A673 (cell line): Measurements from ENCODE around the gene ADGRD1. TPM values are rescaled to one million over a fixed set of nuclear protein-coding genes. Genes with fewer than 3 reads are reported as not detected.
"Not testable (repeated sequence)": the region's sequence is repeated elsewhere in the genome, so short reads cannot be mapped to it uniquely, and the experiment has no call there.

Experiments used
- BruUV-seq: library from RNA; stranded (reverse); fragments of 400-500 nt; replicated peaks from 2 replicates; lab custom pipeline; 2021; lab: Mats Ljungman, UMichigan
- CTCF ChIA-PET: fragments of 300-600 bp; sonication (Branson Sonifier 250); formaldehyde crosslinking; loops from one replicate; lab custom pipeline; 2022; ENCODE audit warnings: antibody characterized with exemption; lab: Charles Lee
- POLR2A ChIA-PET: fragments of 300-600 bp; sonication (Branson Sonifier 250); formaldehyde crosslinking; loops from one replicate; lab custom pipeline; 2022; ENCODE audit warnings: antibody characterized with exemption; ENCODE audit not compliant: low non-redundant PET; lab: Charles Lee
- DNase-seq: peaks from one replicate; pipeline ENCODE4 v3.0.0-alpha.2; 2015; ENCODE audit warnings: low spot score
- H3K27ac ChIP-seq: fragments of 200-600 bp; sonication (generic); 2 replicates; pipeline ENCODE4 v1.5.1; 2016; ENCODE audit warnings: mixed run types, low read depth, mild to moderate bottlenecking, mixed read lengths, antibody characterized with exemption, low read length; ENCODE audit not compliant: poor library complexity, severe bottlenecking
- H3K27me3 ChIP-seq: fragments of 200-600 bp; sonication (generic); replicated peaks from 2 replicates; pipeline ENCODE4 v1.6.1; 2017; ENCODE audit warnings: mixed run types, low read depth, mild to moderate bottlenecking, mixed read lengths, antibody characterized with exemption, low read length; ENCODE audit not compliant: insufficient read depth, poor library complexity
- H3K36me3 ChIP-seq: fragments of 200-600 bp; sonication (generic); 2 replicates; pipeline ENCODE4 v1.6.1; 2016; ENCODE audit warnings: mixed run types, mild to moderate bottlenecking, mixed read lengths, antibody characterized with exemption, low read length; ENCODE audit not compliant: insufficient read depth, poor library complexity, severe bottlenecking
- H3K4me1 ChIP-seq: fragments of 200-600 bp; sonication (generic); 2 replicates; pipeline ENCODE4 v1.6.1; 2017; ENCODE audit warnings: mixed run types, mild to moderate bottlenecking, mixed read lengths, antibody characterized with exemption, low read length; ENCODE audit not compliant: insufficient read depth, poor library complexity, severe bottlenecking
- H3K4me3 ChIP-seq: fragments of 200-600 bp; sonication (generic); 2 replicates; pipeline ENCODE4 v1.5.1; 2016; ENCODE audit warnings: low read depth, mixed run types, mild to moderate bottlenecking, mixed read lengths, low read length; ENCODE audit not compliant: poor library complexity, severe bottlenecking
- H3K9me3 ChIP-seq: fragments of 200-600 bp; sonication (generic); 2 replicates; pipeline ENCODE4 v1.6.1; 2016; ENCODE audit warnings: mixed run types, low read depth, mild to moderate bottlenecking, mixed read lengths, antibody characterized with exemption, low read length; ENCODE audit not compliant: poor library complexity, severe bottlenecking
- CTCF ChIP-seq: fragments of 300-800, 200-600 bp; sonication (generic); conservative IDR thresholded peaks from 2 replicates; pipeline ENCODE4 v1.5.1; 2017; ENCODE audit warnings: low read depth, mild to moderate bottlenecking, antibody characterized with exemption, low read length, moderate library complexity, mixed read lengths
- EZH2 ChIP-seq: fragments of 200-600 bp; sonication (generic); IDR thresholded peaks from 2 replicates; pipeline ENCODE4 v1.6.1; 2017; ENCODE audit warnings: borderline replicate concordance, low read depth, mild to moderate bottlenecking, mixed read lengths, antibody characterized with exemption, low read length; ENCODE audit not compliant: poor library complexity, severe bottlenecking
- intact Hi-C: fragments of 100-400 bp; cut with micrococcal nuclease; formaldehyde crosslinking; loops from one replicate; pipeline ENCODE4 v1.10.0; 2022; ENCODE audit not compliant: unreplicated experiment
- total RNA-seq: library from RNA; stranded (reverse); gene quantifications from 2 replicates; pipeline ENCODE4 v1.2.3, GENCODE V29; 2021

ADGRD1 gene
- total RNA-seq, 1 experiment from 2014 or later = not detected

- CTCF ChIA-PET = no interaction called here
- DNase-seq = no peak
- no peak for TF ChIP-seq CTCF
- TF ChIP-seq EZH2 = no peak
- Histone ChIP-seq H3K27me3 (no peaks in the 10 kb centered on the region), H3K36me3 (no peaks in the 10 kb centered on the region), H3K27ac (no peak overlapping the region), H3K9me3 (no peaks in the 10 kb centered on the region), H3K4me1 (no peaks in the 10 kb centered on the region), H3K4me3 (no peak overlapping the region)
- no TSS peak for BruUV-seq
- POLR2A ChIA-PET = no interaction called here
- intact Hi-C loops = no loop called here
Measured at GRCh38 chr12:131118371-131118770, 164.7 kb downstream of the ADGRD1 start.

- H3K4me3 ChIP-seq, DNase-seq, H3K4me1 ChIP-seq, H3K27ac ChIP-seq, POLR2A ChIA-PET, H3K36me3 ChIP-seq, CTCF ChIA-PET, intact Hi-C loops, H3K9me3 ChIP-seq, BruUV-seq, H3K27me3 ChIP-seq: not testable (repeated sequence)
Measured at GRCh38 chr12:131119345-131119744, 165.6 kb downstream of the ADGRD1 start.

- intact Hi-C loops = no loop called here
- BruUV-seq = no TSS peak
- CTCF ChIA-PET = no interaction called here
- Histone ChIP-seq H3K4me3 (no peak overlapping the region), H3K27me3 (no peaks in the 10 kb centered on the region), H3K4me1 (no peaks in the 10 kb centered on the region), H3K9me3 (no peaks in the 10 kb centered on the region), H3K27ac (no peak overlapping the region), H3K36me3 (no peaks in the 10 kb centered on the region)
- TF ChIP-seq CTCF = no peak
- TF ChIP-seq EZH2 = no peak
- POLR2A ChIA-PET = no interaction called here
- DNase-seq = no peak
Measured at GRCh38 chr12:131119936-131120335, 166.2 kb downstream of the ADGRD1 start.

- Histone ChIP-seq H3K36me3 (no peaks in the 10 kb centered on the region), H3K4me1 (no peaks in the 10 kb centered on the region), H3K9me3 (no peaks in the 10 kb centered on the region), H3K27me3 (no peaks in the 10 kb centered on the region), H3K4me3 (no peak overlapping the region), H3K27ac (no peak overlapping the region)
- BruUV-seq = no TSS peak
- DNase-seq = no peak
- POLR2A ChIA-PET = no interaction called here
- TF ChIP-seq CTCF (no peak), EZH2 (no peak)
- CTCF ChIA-PET = no interaction called here
- intact Hi-C loops = no loop called here
Measured at GRCh38 chr12:131120831-131121271, 167.1 kb downstream of the ADGRD1 start.
